Measurements from ENCODE around the gene FAM25G.
"Not testable (repeated sequence)": the region's sequence is repeated elsewhere in the genome, so short reads cannot be mapped to it uniquely, and the experiment has no call there.

FAM25G gene

DNA sequence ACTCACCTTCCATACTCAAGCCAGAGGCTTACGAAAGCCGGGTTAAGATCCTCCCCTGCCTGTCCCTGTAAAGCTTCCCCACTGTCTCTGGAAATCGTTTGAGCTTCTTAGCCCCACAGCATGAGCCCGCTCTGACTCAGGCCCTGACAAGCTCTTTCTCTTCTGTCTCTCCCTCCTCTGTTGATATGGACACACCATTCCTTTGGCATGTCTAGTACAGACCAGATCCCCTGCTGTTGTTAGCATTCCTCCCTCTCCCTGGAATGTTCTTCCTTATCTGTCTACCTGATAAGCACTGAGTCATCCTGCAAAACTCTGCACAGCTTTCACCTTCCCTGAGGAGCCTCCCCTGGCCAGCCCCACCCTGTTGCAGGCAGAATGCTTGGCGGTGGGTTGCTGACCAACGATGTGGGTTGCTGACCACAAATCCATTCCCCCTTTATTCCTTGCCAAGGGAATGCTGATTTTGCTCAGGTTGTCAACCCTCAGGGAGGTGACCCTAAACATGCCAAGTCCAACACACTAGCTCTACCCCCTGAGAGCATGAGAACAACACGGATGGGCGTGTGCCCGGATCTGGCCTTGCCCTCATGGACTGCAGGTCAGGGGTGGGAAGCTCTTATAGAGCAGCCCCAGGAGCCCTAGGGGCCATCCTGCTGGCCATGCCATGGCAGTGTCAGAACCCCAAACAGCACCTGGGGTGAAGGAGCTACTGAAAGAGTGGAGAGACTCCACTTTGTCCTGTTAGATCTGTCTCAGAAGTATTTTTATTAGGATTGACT is 28.7 kb downstream of the FAM25G start:
- DNase-seq, result not testable (repeated sequence)

- DNase-seq, result peak; percentile 41
Measured at GRCh38 chr10:47461261-47461687, 30.2 kb downstream of the FAM25G start.

- no peak for DNase-seq
Measured at GRCh38 chr10:47458466-47459154, 32.9 kb downstream of the FAM25G start.

DNA sequence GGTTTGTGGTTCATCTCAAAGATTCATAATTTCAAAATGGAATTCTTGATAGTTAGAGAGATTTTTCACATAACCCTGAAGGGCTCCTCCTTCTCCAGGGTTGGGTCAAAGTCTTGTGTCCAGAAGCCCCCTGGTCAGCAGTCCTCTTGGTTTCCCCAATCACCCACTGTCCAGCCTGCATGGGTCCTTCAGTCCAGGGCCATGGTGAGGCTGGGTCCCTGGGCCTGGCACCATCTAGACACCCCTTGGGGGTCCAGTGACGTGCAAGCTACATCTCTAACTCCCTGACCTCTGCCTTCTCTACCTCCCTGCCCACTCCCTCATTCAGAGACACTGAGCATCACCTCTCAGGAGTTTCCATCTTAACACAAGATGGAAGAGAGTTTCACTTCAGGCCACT is 33.7 kb downstream of the FAM25G start:
- DNase-seq, result no peak

- DNase-seq, result no peak
Measured at GRCh38 chr10:47457528-47457820, 34.0 kb downstream of the FAM25G start.

DNA sequence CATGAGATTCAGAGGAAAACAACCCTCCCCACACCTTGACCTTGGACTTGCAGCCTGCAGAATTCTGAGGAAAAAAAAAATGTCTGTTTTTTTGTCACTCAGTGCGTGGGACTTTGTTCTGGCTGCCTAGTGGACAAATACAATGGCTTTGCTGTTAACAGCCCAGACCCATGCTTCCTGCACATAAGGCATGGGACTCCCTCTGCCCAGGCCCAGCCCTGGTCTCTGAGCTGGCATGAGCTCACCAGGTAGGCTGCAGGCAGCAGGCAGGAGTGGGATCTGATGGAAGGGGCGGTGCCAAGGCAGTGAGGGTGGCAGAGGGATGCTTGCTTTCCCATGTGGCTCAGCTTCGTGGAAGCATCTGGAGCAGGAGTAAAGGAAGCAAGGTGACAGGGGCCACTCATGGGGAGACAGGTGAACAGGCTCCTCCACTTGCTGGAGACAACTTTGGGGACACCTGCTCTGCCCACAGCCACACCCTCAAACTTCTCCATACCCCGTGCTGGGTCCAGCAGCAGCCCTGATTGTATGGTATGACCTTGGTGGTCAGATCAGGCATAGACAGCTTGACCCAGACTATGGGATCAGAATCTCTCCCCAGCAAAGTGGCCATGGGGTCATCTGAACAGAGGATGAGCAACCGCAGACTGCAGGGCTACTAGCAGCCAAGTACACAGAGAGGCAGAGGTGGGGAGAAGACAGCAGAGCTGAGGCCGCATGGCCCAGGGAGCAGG is 34.5 kb downstream of the FAM25G start:
- no peak for DNase-seq

DNA sequence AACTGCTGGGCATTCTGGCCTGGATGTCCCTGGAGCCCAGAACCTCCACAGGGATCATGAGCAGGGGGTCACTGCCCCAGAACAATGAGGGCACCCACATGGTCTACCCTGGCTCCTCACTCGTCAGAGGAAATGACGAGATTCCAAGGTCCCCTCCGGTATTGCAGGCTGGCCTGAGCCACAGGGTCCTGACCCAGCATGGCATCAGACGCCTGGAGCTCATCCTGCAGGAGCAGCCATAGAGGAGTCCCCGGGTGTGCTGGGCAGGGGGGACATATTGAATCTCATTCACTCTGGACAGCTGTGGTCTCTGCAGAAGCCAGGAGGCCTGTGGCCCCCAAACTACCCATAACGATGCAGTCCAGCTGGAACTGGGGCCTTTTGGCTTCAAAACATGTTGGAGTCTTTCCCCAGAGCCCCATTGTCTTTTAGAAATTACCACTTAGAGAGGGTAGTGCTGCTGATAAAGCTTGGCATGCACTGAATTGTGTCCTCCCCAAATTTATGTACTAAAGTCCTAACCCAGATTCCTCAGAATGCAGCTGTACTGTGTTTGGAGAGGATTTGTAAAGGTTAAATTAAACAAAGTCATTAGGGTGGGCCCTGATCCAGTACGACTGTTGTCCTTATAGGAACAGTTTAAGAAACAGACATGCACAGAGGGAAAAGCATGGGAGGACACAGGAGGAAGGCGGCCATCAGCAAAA is 35.3 kb downstream of the FAM25G start:
- no peak for DNase-seq

DNA sequence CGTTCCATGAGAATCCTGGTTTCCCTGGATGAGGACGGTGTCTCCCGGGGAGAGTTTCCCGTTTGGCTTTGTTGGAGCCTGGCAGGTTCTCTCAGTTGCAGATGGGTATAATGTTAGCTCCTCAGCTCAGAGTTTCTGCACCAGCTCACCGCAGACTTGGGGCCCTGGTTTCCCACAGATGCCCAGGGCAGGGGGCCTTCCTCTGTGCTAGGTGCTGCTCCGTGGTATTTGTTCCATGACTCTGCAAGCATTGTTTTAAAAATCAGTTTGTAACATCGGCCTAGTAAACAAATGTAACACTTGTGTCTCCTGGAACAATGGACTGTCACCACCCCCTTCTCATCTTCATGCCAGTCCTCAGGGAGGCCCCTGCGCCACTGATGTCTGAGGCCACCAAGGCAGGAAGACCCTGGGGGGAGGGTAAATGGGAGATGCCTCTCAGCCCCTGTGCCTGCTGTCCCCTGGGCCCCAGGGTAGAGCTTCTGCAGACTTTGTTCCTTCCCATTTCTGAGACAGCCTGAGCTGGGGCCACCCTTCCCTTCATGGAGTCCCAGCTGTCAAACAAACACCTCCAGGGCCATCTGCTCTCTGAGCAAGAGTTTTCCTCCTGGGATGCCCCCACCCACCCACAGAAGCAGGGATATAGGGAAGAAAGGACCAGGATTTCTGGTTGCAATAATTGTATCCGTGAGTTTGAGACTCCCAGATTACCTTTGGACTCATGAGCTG is 36.0 kb downstream of the FAM25G start:
- DNase-seq, result not testable (repeated sequence)

- DNase-seq, result no peak
Measured at GRCh38 chr10:47454780-47455058, 36.8 kb downstream of the FAM25G start.

GRCh38 chr10:47454008-47454779 is 37.3 kb downstream of the FAM25G start:
- no peak for DNase-seq

DNA sequence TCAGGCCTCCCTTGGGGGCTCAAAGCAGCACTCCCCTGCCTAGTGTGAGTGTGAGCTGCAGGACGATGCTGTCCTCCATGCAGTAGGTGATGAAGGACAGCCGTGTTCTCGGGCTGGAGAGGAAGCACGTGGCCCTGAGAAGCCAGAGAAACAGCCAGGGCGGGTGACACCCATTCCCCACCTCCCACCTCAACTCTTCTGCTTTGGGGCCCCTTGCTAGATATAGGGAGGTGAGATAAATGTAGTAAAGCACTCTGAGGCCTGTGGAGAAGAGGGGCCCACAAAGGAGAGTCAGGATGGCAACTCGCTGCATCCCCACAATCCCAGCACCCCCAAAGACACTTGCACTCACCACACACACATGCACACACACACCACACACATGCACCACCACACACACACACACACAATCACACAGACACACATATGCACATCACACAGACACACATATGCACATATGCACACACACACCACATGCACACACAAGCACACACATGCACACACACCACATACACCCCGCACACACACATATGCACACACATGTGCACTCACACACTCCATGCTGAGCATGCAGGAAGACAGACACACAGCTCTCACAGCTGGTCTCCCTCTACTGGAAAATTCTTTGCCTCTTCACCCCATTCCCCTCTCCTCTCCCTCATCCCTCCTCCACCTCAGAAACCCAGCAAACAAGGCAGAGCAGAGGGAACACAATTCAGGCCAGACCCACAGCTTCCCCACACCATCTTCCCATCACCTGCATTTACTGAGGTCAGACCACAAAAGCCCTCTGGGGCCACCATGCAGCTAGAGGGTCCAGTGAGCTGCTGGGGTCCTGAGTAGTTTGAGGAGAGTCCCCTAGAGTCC is 38.1 kb downstream of the FAM25G start:
- DNase-seq, result no peak

DNA sequence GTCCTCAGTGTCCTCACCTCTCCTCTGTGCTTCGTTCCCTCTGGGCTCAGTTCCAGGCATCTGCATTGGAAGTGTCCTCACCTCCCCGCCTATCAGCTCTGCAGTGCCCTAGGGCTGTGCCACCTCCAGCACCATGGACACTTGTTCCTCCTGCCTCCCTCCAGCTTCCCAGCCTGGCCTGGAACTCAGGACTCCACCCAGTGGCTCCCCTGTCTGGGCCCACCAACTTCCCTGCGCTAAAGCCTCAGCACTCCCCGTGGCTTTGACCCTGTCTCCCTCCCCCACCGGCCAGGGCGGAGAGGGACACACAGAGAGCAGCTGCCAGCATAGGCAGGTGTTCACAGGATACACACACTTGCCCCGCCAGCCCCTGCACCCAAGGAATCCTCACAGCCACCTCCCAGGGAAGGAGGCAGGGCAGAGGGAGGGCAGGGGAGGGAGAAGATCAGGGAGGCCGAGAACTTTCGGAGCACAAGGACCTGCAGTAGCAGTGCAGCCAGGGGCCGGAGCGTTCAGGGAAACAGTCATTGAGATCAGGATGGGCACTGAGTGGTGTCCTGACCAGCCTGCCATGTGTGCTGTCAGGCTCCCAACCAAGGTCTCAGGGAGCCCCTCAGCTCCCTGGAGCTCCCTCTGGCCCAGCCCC is 38.9 kb downstream of the FAM25G start:
- no peak for DNase-seq

DNA sequence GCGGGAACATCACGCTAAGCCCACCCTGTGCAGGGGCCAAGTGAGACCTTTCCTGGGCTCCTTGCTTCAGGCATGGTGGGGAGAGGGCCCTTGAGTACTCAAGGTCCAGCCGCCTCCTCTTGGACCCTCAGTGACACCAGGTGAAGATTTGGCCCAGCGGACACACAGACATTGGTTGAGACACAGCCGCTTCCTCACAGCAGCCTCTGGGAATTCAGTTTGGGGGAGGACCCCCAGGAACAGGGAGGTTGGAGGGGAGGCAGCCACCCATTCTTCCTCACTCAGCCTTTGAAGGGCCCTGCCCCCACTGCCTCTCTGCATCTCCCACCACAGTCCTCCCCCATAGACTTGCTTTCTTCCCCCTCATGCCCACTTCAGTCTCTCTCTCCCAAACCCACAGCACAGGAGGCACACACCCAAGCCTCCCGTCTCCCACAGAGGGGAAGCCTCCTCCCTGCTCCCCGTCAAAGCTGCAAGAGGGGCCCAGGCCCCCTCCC is 39.5 kb downstream of the FAM25G start:
- DNase-seq, result no peak

DNA sequence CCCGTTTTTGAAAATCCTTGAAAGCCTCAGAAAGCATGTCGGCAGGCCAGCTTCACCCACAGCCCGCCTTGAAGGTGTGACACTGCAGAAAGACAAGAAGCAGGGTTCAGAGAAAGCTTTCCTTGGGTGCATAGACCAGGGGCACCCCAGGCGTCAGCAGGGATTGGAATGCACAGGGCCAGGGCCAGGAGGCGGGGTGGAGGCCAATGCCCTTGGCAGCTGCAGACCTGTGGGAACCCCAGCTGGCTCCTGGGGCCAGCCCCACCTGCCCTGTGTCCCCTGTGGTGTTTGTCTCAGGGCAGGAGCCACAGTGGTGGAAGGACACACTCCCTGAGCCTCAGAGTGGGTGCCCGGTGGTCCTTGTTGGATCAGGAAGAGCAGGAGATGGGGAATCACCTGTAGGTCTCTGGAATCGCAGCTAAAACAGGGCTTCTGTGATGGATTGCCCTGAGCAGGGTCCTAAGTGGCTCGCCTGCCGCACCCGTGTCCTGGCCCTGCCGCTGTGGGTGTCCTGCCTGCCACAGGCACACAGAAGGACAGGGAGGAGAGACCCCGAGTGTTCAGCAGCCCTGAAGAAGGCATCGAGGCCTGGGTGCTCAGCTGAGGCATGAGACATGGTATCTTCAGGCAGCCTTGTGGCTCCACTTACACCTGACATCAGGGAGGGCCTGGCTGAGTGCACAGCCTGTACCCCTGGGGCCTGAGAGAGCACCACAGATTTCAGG is 40.1 kb downstream of the FAM25G start:
- no peak for DNase-seq

DNA sequence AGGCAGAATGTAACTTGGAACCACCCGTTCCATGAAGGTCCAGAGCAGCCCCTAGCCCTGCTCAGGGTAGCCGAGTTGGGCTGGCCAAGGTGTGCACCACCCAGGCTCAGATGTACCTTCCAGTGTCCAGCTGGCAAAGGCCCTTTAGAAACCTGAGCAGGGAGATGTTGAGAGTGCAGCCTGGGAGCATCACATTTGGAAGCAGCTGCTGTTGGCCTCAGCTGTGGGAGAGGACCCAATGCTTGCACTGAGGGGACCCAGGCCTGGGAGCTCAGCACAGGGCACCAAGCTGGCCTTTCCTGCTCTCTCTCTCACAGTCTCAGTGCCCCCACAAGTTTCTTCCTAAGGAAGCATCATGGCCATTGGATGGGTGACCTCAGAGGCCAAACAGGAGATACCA is 41.1 kb downstream of the FAM25G start:
- DNase-seq, result no peak

- no peak for DNase-seq
Measured at GRCh38 chr10:47449979-47450378, 41.5 kb downstream of the FAM25G start.

GRCh38 chr10:47449102-47449978 is 42.2 kb downstream of the FAM25G start:
- DNase-seq, result no peak

GRCh38 chr10:47447705-47448104 is 43.8 kb downstream of the FAM25G start:
- no peak for DNase-seq

DNA sequence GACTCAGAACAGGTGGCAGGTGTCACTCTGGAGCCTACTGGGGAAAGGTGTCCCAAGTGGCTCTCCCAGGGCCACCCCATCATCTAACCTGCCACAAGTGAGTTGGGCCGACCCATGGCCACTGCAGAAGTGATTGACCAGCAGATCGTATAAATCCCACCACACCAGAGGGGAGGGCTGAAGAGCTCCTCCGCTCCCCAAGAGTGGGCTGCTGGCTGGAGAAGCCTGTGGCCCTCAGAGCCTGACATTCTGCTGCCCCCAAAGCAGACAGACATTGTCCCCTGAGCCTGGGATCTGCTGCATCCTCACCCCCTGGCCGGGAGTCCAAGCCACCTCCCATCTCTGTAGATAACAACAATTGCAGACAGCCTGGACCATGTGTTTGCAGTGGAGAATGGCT is 44.3 kb downstream of the FAM25G start:
- no peak for DNase-seq
